Liver (tissue), 4 donors: Measurements from ENCODE around the gene CPA2. TPM values are rescaled to one million over a fixed set of nuclear protein-coding genes. Genes with fewer than 3 reads are reported as not detected.

ENCODE experiments used
- polyA plus RNA-seq, 2 donors: library from polyadenylated mRNA; stranded (reverse) in 1 of 2; unstranded in 1 of 2; fragments of 200-250 nt in 1 of 2; fragments of >200 nt in 1 of 2; fragmentation: Nextera tagmentation in 1 of 2; extraction: Ambion mirVana in 1 of 2; gene quantifications; one replicate each; pipeline versions ENCODE4 v1.2.1 to v1.2.3, GENCODE V29; 2013 to 2015
- total RNA-seq, 2 donors: library from RNA; depleted of rRNA; stranded (reverse); fragments of >200 nt; gene quantifications; one replicate each; pipeline ENCODE4 v1.2.3, GENCODE V29; 2014
- donor health status: healthy.
- donor health status: healthy.
- donor health status: healthy.

Gene CPA2
- total and polyA plus RNA-seq, 4 donors, result not detected

Other genes starting within 250 kb of the CPA2 start
- 1 to 10 TPM; 7.0 to 7.1 TPM for gene ZC3HC1, start 215.5 kb upstream of the CPA2 start, total RNA-seq
- gene ZC3HC1, start 215.5 kb upstream of the CPA2 start, polyA plus RNA-seq, result 10 to 100 TPM in 1 of 2 donors, 1 to 10 TPM in 1; 7.7 to 11.3 TPM
- gene KLHDC10, start 196.3 kb upstream of the CPA2 start, total RNA-seq, result 10 to 100 TPM; 24.0 to 31.2 TPM
- 10 to 100 TPM; 10.8 TPM for gene KLHDC10, start 196.3 kb upstream of the CPA2 start, polyA plus RNA-seq
- gene TMEM209, start 61.5 kb upstream of the CPA2 start, total RNA-seq, result 10 to 100 TPM in 1 of 2 donors, 1 to 10 TPM in 1; 9.0 to 10.1 TPM
- gene TMEM209, start 61.5 kb upstream of the CPA2 start, polyA plus RNA-seq, result 1 to 10 TPM; 4.5 to 9.0 TPM
- gene SSMEM1, start 59.0 kb upstream of the CPA2 start, total RNA-seq, result not detected
- not detected for gene SSMEM1, start 59.0 kb upstream of the CPA2 start, polyA plus RNA-seq
- gene CPA4, start 26.3 kb downstream of the CPA2 start, total RNA-seq, result under 1 TPM in 1 of 2 donors, not detected in 1; 0.05 TPM
- under 1 TPM in 1 of 2 donors, not detected in 1; 0.03 TPM for gene CPA4, start 26.3 kb downstream of the CPA2 start, polyA plus RNA-seq
- not detected for gene CPA5, start 78.0 kb downstream of the CPA2 start, total RNA-seq
- gene CPA5, start 78.0 kb downstream of the CPA2 start, polyA plus RNA-seq, result under 1 TPM in 1 of 2 donors, not detected in 1; 0.33 TPM
- gene CPA1, start 113.6 kb downstream of the CPA2 start, total RNA-seq, result under 1 TPM in 1 of 2 donors, not detected in 1; 0.42 TPM
- gene CPA1, start 113.6 kb downstream of the CPA2 start, polyA plus RNA-seq, result under 1 TPM in 1 of 2 donors, not detected in 1; 0.07 TPM
- 1 to 10 TPM; 2.3 to 2.9 TPM for gene CEP41, start 174.2 kb downstream of the CPA2 start, total RNA-seq
- 1 to 10 TPM; 2.7 to 3.5 TPM for gene CEP41, start 174.2 kb downstream of the CPA2 start, polyA plus RNA-seq
- gene MEST, start 225.2 kb downstream of the CPA2 start, total RNA-seq, result 10 to 100 TPM; 23.3 to 42.4 TPM
- 10 to 100 TPM; 12.6 to 22.7 TPM for gene MEST, start 225.2 kb downstream of the CPA2 start, polyA plus RNA-seq